ENCODE data around the gene SLC38A11. TPM values are rescaled to one million over a fixed set of nuclear protein-coding genes. Genes with fewer than 3 reads are reported as not detected.

Gene SLC38A11
- total RNA-seq, 4 donors from 2014 or later, result 0.20 to 2.8 (median 0.78) TPM; not detected in 1

DNA sequence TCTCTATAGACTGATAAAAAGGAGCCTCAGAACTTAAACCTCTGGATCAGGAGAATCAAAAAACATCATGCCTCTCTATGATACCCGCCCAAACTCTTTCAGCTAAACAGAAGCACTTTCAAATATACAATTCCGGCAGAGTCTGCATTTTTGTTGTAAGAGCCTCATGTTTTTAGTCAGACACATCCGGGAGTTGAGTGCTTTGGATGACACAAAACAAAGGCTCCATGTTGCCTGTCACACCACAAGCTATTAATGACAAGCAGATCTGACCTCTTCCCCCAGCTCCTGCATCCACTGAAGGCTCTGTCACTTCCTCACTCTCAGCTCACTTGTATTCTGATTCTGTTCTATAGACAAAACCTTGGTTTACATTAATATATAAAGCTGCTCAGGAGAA, 33.2 kb downstream of the SLC38A11 start:
- ATAC-seq (no peak), DNase-seq (no peak)
- Histone ChIP-seq H3K27me3 (no peaks in the 10 kb centered on the region), H3K36me3 (no peaks in the 10 kb centered on the region), H3K9me3 (no peaks in the 10 kb centered on the region), H3K27ac (no peak overlapping the region), H3K4me1 (no peaks in the 10 kb centered on the region), H3K4me3 (no peak overlapping the region)
- in situ Hi-C loops (cut with MboI; ENCODE audit: low sequenced_read_pairs in 4 of 4) (loop anchor here in 1 of 4 donors (25.0 kb wide), 1 partner anchor 185 kb away; no protein-coding TSS in a partner anchor), intact Hi-C loops (cut with DNase I; ENCODE audit: low total_unique reads) (no loop called here)
- no peak for TF ChIP-seq POLR2A (IDR thresholded peaks at IDR 0.05)
- TF ChIP-seq, protein P1, sequence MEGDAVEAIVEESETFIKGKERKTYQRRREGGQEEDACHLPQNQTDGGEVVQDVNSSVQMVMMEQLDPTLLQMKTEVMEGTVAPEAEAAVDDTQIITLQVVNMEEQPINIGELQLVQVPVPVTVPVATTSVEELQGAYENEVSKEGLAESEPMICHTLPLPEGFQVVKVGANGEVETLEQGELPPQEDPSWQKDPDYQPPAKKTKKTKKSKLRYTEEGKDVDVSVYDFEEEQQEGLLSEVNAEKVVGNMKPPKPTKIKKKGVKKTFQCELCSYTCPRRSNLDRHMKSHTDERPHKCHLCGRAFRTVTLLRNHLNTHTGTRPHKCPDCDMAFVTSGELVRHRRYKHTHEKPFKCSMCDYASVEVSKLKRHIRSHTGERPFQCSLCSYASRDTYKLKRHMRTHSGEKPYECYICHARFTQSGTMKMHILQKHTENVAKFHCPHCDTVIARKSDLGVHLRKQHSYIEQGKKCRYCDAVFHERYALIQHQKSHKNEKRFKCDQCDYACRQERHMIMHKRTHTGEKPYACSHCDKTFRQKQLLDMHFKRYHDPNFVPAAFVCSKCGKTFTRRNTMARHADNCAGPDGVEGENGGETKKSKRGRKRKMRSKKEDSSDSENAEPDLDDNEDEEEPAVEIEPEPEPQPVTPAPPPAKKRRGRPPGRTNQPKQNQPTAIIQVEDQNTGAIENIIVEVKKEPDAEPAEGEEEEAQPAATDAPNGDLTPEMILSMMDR (IDR thresholded peaks at IDR 0.05 in 4 of 5, conservative IDR thresholded peaks at IDR 0.05 in 1 of 5), result no peak

DNA sequence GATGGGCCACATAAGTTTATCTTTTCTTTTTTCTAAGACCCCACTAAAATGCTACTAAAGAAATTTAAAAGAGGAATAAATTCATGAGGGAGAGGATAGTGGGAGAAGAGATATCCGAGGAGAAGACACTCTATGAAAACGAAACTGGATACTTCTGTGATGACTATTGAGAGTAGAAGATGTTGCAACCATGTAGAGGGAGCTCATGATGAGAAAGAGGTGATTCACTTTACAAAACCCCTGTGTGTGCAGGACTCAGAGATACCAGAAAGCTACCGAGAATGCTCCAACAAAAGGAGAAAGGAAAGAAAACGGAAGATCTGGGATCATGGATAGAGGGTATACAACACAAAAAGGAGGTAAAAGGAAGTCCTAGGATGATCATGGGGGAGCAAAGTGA, 34.9 kb downstream of the SLC38A11 start:
- TF ChIP-seq POLR2A (IDR thresholded peaks at IDR 0.05), result no peak
- TF ChIP-seq, protein P1 (IDR thresholded peaks at IDR 0.05 in 4 of 5, conservative IDR thresholded peaks at IDR 0.05 in 1 of 5), result no peak
- Histone ChIP-seq H3K4me3 (no peak overlapping the region), H3K4me1 (no peaks in the 10 kb centered on the region), H3K27me3 (no peaks in the 10 kb centered on the region), H3K27ac (no peak overlapping the region), H3K9me3 (no peaks in the 10 kb centered on the region), H3K36me3 (no peaks in the 10 kb centered on the region)
- in situ Hi-C loops (cut with MboI; ENCODE audit: low sequenced_read_pairs in 4 of 4), result loop anchor here in 1 of 4 donors (25.0 kb wide), 1 partner anchor 183 kb away; no protein-coding TSS in a partner anchor
- no peak for ATAC-seq
- no peak for DNase-seq
- intact Hi-C loops (cut with DNase I; ENCODE audit: low total_unique reads), result no loop called here

- DNase-seq (no peak), ATAC-seq (no peak)
- H3K27me3 ChIP-seq, result no peaks in the 10 kb centered on the region
- H3K27ac ChIP-seq, result no peak overlapping the region
- no peaks in the 10 kb centered on the region for H3K36me3 ChIP-seq
- no peak for TF ChIP-seq POLR2A (IDR thresholded peaks at IDR 0.05)
- TF ChIP-seq, protein P1 (IDR thresholded peaks at IDR 0.05 in 4 of 5, conservative IDR thresholded peaks at IDR 0.05 in 1 of 5), result peak in 3 of 5 experiments; percentile 25 to 55 (median 27)
- in situ Hi-C loops (cut with MboI; ENCODE audit: low sequenced_read_pairs in 4 of 4) (loop anchor here in 2 of 4 donors (10.0 to 25.0 kb wide), 2 partner anchors 180 to 183 kb away; no protein-coding TSS in a partner anchor), intact Hi-C loops (cut with DNase I; ENCODE audit: low total_unique reads) (loop anchor here (2.0 kb wide), 1 partner anchor 181 kb away; no protein-coding TSS in a partner anchor)
- no peaks in the 10 kb centered on the region for H3K9me3 ChIP-seq
- peaks cover 0 to 1% of the 10 kb centered on the region in 2 donors for H3K4me1 ChIP-seq
- H3K4me3 ChIP-seq, result no peak overlapping the region
Measured at GRCh38 chr2:164917296-164917903, 37.9 kb downstream of the SLC38A11 start.

GRCh38 chr2:164915566-164915965, 39.8 kb downstream of the SLC38A11 start:
- Histone ChIP-seq H3K4me1 (peaks cover 0 to 3% of the 10 kb centered on the region in 2 donors), H3K36me3 (no peaks in the 10 kb centered on the region), H3K9me3 (no peaks in the 10 kb centered on the region), H3K4me3 (no peak overlapping the region), H3K27ac (no peak overlapping the region), H3K27me3 (no peaks in the 10 kb centered on the region)
- ATAC-seq (no peak), DNase-seq (no peak)
- no peak for TF ChIP-seq POLR2A (IDR thresholded peaks at IDR 0.05)
- TF ChIP-seq, protein P1 (IDR thresholded peaks at IDR 0.05 in 4 of 5, conservative IDR thresholded peaks at IDR 0.05 in 1 of 5), result no peak
- intact Hi-C loops (cut with DNase I; ENCODE audit: low total_unique reads) (no loop called here), in situ Hi-C loops (cut with MboI; ENCODE audit: low sequenced_read_pairs in 4 of 4) (loop anchor here in 2 of 4 donors (10.0 to 25.0 kb wide), 2 partner anchors 178 to 181 kb away; no protein-coding TSS in a partner anchor)
